ENCODE measurements around the gene SUSD1.
A peak's percentile ranks its signal among the peaks of the same experiment; 100 is the strongest.
"Not testable (repeated sequence)": the region's sequence is repeated elsewhere in the genome, so short reads cannot be mapped to it uniquely, and the experiment has no call there.

The SUSD1 gene

GRCh38 chr9:112174965-112175795 lies at the start of gene SUSD1:
Gene SUSD1 (minus strand): TSS chr9:112175297. CDS start chr9:112175235, 62 bp downstream.
- no peaks in the 10 kb centered on the region for H3K36me3 ChIP-seq (ENCODE audit: control insufficient read depth in 1 of 2, insufficient read depth in 2 of 2, low read length in 2 of 2)
- peak within 1 kb of the TSS; percentile 70 to 72 for H3K4me3 ChIP-seq (ENCODE audit: low read depth in 1 of 2, low read length in 2 of 2)
- H3K9me3 ChIP-seq (ENCODE audit: control insufficient read depth in 1 of 2, low read length in 2 of 2), result no peaks in the 10 kb centered on the region
- peaks cover 0 to 6% of the 10 kb centered on the region in 2 donors for H3K4me1 ChIP-seq (ENCODE audit: control insufficient read depth in 1 of 2, insufficient read depth in 2 of 2, low read length in 2 of 2)
- H3K27ac ChIP-seq (ENCODE audit: low read length), result peak within 1 kb of the TSS; percentile 85
- no peaks in the 10 kb centered on the region for H3K27me3 ChIP-seq (ENCODE audit: low read depth, low read length)

- no peak overlapping the region for H3K4me3 ChIP-seq (ENCODE audit: low read depth in 1 of 2, low read length in 2 of 2)
- H3K27me3 ChIP-seq (ENCODE audit: low read depth, low read length), result no peaks in the 10 kb centered on the region
- peaks cover 35 to 47% of the 10 kb centered on the region in 2 donors for H3K36me3 ChIP-seq (ENCODE audit: control insufficient read depth in 1 of 2, insufficient read depth in 2 of 2, low read length in 2 of 2)
- H3K9me3 ChIP-seq (ENCODE audit: control insufficient read depth in 1 of 2, low read length in 2 of 2), result no peaks in the 10 kb centered on the region
- no peak overlapping the region for H3K27ac ChIP-seq (ENCODE audit: low read length)
- no peaks in the 10 kb centered on the region for H3K4me1 ChIP-seq (ENCODE audit: control insufficient read depth in 1 of 2, insufficient read depth in 2 of 2, low read length in 2 of 2)
These were observed 49.5 kb upstream of the SUSD1 start for GRCh38 chr9:112224401-112225289.

- H3K27me3 ChIP-seq (ENCODE audit: low read depth, low read length), result no peaks in the 10 kb centered on the region
- no peak overlapping the region for H3K27ac ChIP-seq (ENCODE audit: low read length)
- no peak overlapping the region for H3K4me3 ChIP-seq (ENCODE audit: low read depth in 1 of 2, low read length in 2 of 2)
- peaks cover 28 to 33% of the 10 kb centered on the region in 2 donors for H3K36me3 ChIP-seq (ENCODE audit: control insufficient read depth in 1 of 2, insufficient read depth in 2 of 2, low read length in 2 of 2)
- H3K4me1 ChIP-seq (ENCODE audit: control insufficient read depth in 1 of 2, insufficient read depth in 2 of 2, low read length in 2 of 2), result no peaks in the 10 kb centered on the region
- no peaks in the 10 kb centered on the region for H3K9me3 ChIP-seq (ENCODE audit: control insufficient read depth in 1 of 2, low read length in 2 of 2)
These were observed 43.8 kb upstream of the SUSD1 start for GRCh38 chr9:112218908-112219307.

GRCh38 chr9:112212926-112213325 lies 37.8 kb upstream of the SUSD1 start:
- Histone ChIP-seq H3K27me3 (ENCODE audit: low read depth, low read length) (no peaks in the 10 kb centered on the region), H3K9me3 (ENCODE audit: control insufficient read depth in 1 of 2, low read length in 2 of 2) (peaks cover 0 to 4% of the 10 kb centered on the region in 2 donors), H3K27ac (ENCODE audit: low read length) (no peak overlapping the region), H3K36me3 (ENCODE audit: control insufficient read depth in 1 of 2, insufficient read depth in 2 of 2, low read length in 2 of 2) (peaks cover 24 to 47% of the 10 kb centered on the region in 2 donors), H3K4me1 (ENCODE audit: control insufficient read depth in 1 of 2, insufficient read depth in 2 of 2, low read length in 2 of 2) (no peaks in the 10 kb centered on the region), H3K4me3 (ENCODE audit: low read depth in 1 of 2, low read length in 2 of 2) (no peak overlapping the region)

GRCh38 chr9:112207451-112207850 lies 32.4 kb upstream of the SUSD1 start:
- Histone ChIP-seq H3K27me3 (ENCODE audit: low read depth, low read length) (no peaks in the 10 kb centered on the region), H3K27ac (ENCODE audit: low read length) (no peak overlapping the region), H3K36me3 (ENCODE audit: control insufficient read depth in 1 of 2, insufficient read depth in 2 of 2, low read length in 2 of 2) (peaks cover 5 to 53% of the 10 kb centered on the region in 2 donors)

GRCh38 chr9:112203536-112203935 lies 28.4 kb upstream of the SUSD1 start:
- no peaks in the 10 kb centered on the region for H3K4me1 ChIP-seq (ENCODE audit: control insufficient read depth in 1 of 2, insufficient read depth in 2 of 2, low read length in 2 of 2)
- H3K9me3 ChIP-seq (ENCODE audit: control insufficient read depth in 1 of 2, low read length in 2 of 2), result peaks cover 0 to 17% of the 10 kb centered on the region in 2 donors
- no peaks in the 10 kb centered on the region for H3K27me3 ChIP-seq (ENCODE audit: low read depth, low read length)
- no peak overlapping the region for H3K4me3 ChIP-seq (ENCODE audit: low read depth in 1 of 2, low read length in 2 of 2)
- peaks cover 0 to 27% of the 10 kb centered on the region in 2 donors for H3K36me3 ChIP-seq (ENCODE audit: control insufficient read depth in 1 of 2, insufficient read depth in 2 of 2, low read length in 2 of 2)
- no peak overlapping the region for H3K27ac ChIP-seq (ENCODE audit: low read length)

More at GRCh38 chr9:112207451-112207850, 32.4 kb upstream of the SUSD1 start:
- Histone ChIP-seq H3K4me1 (ENCODE audit: control insufficient read depth in 1 of 2, insufficient read depth in 2 of 2, low read length in 2 of 2) (no peaks in the 10 kb centered on the region), H3K9me3 (ENCODE audit: control insufficient read depth in 1 of 2, low read length in 2 of 2) (peaks cover 0 to 17% of the 10 kb centered on the region in 2 donors), H3K4me3 (ENCODE audit: low read depth in 1 of 2, low read length in 2 of 2) (no peak overlapping the region)

GRCh38 chr9:112200711-112201110 lies 25.6 kb upstream of the SUSD1 start:
- Histone ChIP-seq H3K9me3 (ENCODE audit: control insufficient read depth in 1 of 2, low read length in 2 of 2) (no peaks in the 10 kb centered on the region), H3K27ac (ENCODE audit: low read length) (no peak overlapping the region), H3K4me3 (ENCODE audit: low read depth in 1 of 2, low read length in 2 of 2) (no peak overlapping the region), H3K4me1 (ENCODE audit: control insufficient read depth in 1 of 2, insufficient read depth in 2 of 2, low read length in 2 of 2) (no peaks in the 10 kb centered on the region), H3K36me3 (ENCODE audit: control insufficient read depth in 1 of 2, insufficient read depth in 2 of 2, low read length in 2 of 2) (peaks cover 0 to 4% of the 10 kb centered on the region in 2 donors), H3K27me3 (ENCODE audit: low read depth, low read length) (no peaks in the 10 kb centered on the region)

GRCh38 chr9:112198646-112199045 lies 23.5 kb upstream of the SUSD1 start:
- Histone ChIP-seq H3K4me1 (ENCODE audit: control insufficient read depth in 1 of 2, insufficient read depth in 2 of 2, low read length in 2 of 2) (no peaks in the 10 kb centered on the region), H3K27ac (ENCODE audit: low read length) (no peak overlapping the region), H3K9me3 (ENCODE audit: control insufficient read depth in 1 of 2, low read length in 2 of 2) (no peaks in the 10 kb centered on the region), H3K27me3 (ENCODE audit: low read depth, low read length) (no peaks in the 10 kb centered on the region), H3K4me3 (ENCODE audit: low read depth in 1 of 2, low read length in 2 of 2) (no peak overlapping the region), H3K36me3 (ENCODE audit: control insufficient read depth in 1 of 2, insufficient read depth in 2 of 2, low read length in 2 of 2) (no peaks in the 10 kb centered on the region)

- Histone ChIP-seq H3K9me3 (ENCODE audit: control insufficient read depth in 1 of 2, low read length in 2 of 2) (no peaks in the 10 kb centered on the region), H3K4me3 (ENCODE audit: low read depth in 1 of 2, low read length in 2 of 2) (no peak overlapping the region), H3K4me1 (ENCODE audit: control insufficient read depth in 1 of 2, insufficient read depth in 2 of 2, low read length in 2 of 2) (no peaks in the 10 kb centered on the region), H3K27ac (ENCODE audit: low read length) (no peak overlapping the region), H3K27me3 (ENCODE audit: low read depth, low read length) (no peaks in the 10 kb centered on the region), H3K36me3 (ENCODE audit: control insufficient read depth in 1 of 2, insufficient read depth in 2 of 2, low read length in 2 of 2) (no peaks in the 10 kb centered on the region)
These were observed 19.9 kb upstream of the SUSD1 start for GRCh38 chr9:112194969-112195431.

- Histone ChIP-seq H3K27ac (ENCODE audit: low read length) (no peak overlapping the region), H3K4me3 (ENCODE audit: low read depth in 1 of 2, low read length in 2 of 2) (no peak overlapping the region), H3K27me3 (ENCODE audit: low read depth, low read length) (no peaks in the 10 kb centered on the region), H3K9me3 (ENCODE audit: control insufficient read depth in 1 of 2, low read length in 2 of 2) (no peaks in the 10 kb centered on the region), H3K36me3 (ENCODE audit: control insufficient read depth in 1 of 2, insufficient read depth in 2 of 2, low read length in 2 of 2) (no peaks in the 10 kb centered on the region), H3K4me1 (ENCODE audit: control insufficient read depth in 1 of 2, insufficient read depth in 2 of 2, low read length in 2 of 2) (no peaks in the 10 kb centered on the region)
These were observed 18.6 kb upstream of the SUSD1 start for GRCh38 chr9:112193572-112194288.

- not testable (repeated sequence) for H3K36me3 ChIP-seq (ENCODE audit: control insufficient read depth in 1 of 2, insufficient read depth in 2 of 2, low read length in 2 of 2); H3K27ac ChIP-seq (ENCODE audit: low read length); H3K9me3 ChIP-seq (ENCODE audit: control insufficient read depth in 1 of 2, low read length in 2 of 2); H3K4me3 ChIP-seq (ENCODE audit: low read depth in 1 of 2, low read length in 2 of 2); H3K27me3 ChIP-seq (ENCODE audit: low read depth, low read length); H3K4me1 ChIP-seq (ENCODE audit: control insufficient read depth in 1 of 2, insufficient read depth in 2 of 2, low read length in 2 of 2)
These were observed 15.2 kb upstream of the SUSD1 start for GRCh38 chr9:112190320-112190719.
